ENCODE results near the gene PHRF1. TPM values are rescaled to one million over a fixed set of nuclear protein-coding genes. Genes with fewer than 3 reads are reported as not detected.
"Not testable (repeated sequence)": the region's sequence is repeated elsewhere in the genome, so short reads cannot be mapped to it uniquely, and the experiment has no call there.

Gene PHRF1
- total RNA-seq, 2 experiments from 2014 or later = 60.2 to 62.0 TPM

GRCh38 chr11:638631-639331 lies 62.5 kb downstream of the PHRF1 start:
- peaks cover 9% of the 10 kb centered on the region for H3K4me1 Mint-ChIP-seq
- ATAC-seq (no peak), DNase-seq (no peak)
- H3K27me3 Mint-ChIP-seq = peaks cover 38% of the 10 kb centered on the region
- CTCF ChIA-PET = interaction anchor here (1.5 kb wide), 1 partner anchor 84 kb away, joined by 3 read pairs; no protein-coding TSS in a partner anchor
- no peaks in the 10 kb centered on the region for H3K36me3 Mint-ChIP-seq
- H3K4me3 Mint-ChIP-seq = no peak overlapping the region
- H3K9me3 Mint-ChIP-seq (ENCODE audit: low read depth) = no peaks in the 10 kb centered on the region
- H3K27ac Mint-ChIP-seq = no peak overlapping the region

DNA sequence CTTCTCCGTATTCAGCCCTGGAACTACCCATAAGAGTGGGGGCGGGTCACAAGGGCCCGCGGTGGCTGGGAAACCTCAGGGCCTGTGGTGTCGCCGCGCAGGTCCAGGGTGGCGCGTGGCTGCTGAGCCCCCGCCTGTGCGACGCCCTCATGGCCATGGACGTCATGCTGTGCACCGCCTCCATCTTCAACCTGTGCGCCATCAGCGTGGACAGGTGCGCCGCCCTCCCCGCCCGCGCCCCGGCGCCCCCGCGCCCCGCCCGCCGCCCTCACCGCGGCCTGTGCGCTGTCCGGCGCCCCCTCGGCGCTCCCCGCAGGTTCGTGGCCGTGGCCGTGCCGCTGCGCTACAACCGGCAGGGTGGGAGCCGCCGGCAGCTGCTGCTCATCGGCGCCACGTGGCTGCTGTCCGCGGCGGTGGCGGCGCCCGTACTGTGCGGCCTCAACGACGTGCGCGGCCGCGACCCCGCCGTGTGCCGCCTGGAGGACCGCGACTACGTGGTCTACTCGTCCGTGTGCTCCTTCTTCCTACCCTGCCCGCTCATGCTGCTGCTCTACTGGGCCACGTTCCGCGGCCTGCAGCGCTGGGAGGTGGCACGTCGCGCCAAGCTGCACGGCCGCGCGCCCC lies 63.2 kb downstream of the PHRF1 start:
- CTCF ChIA-PET = no interaction called here

DNA sequence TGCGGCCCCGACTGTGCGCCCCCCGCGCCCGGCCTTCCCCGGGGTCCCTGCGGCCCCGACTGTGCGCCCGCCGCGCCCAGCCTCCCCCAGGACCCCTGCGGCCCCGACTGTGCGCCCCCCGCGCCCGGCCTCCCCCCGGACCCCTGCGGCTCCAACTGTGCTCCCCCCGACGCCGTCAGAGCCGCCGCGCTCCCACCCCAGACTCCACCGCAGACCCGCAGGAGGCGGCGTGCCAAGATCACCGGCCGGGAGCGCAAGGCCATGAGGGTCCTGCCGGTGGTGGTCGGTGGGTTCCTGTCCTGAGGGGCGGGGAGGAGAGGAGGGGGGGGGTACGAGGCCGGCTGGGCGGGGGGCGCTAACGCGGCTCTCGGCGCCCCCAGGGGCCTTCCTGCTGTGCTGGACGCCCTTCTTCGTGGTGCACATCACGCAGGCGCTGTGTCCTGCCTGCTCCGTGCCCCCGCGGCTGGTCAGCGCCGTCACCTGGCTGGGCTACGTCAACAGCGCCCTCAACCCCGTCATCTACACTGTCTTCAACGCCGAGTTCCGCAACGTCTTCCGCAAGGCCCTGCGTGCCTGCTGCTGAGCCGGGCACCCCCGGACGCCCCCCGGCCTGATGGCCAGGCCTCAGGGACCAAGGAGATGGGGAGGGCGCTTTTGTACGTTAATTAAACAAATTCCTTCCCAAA lies 63.9 kb downstream of the PHRF1 start:
- no peak overlapping the region for H3K4me3 Mint-ChIP-seq
- ATAC-seq = no peak
- H3K36me3 Mint-ChIP-seq = no peaks in the 10 kb centered on the region
- peaks cover 9% of the 10 kb centered on the region for H3K4me1 Mint-ChIP-seq
- no peaks in the 10 kb centered on the region for H3K9me3 Mint-ChIP-seq (ENCODE audit: low read depth)
- no peak for DNase-seq
- H3K27ac Mint-ChIP-seq = no peak overlapping the region
- CTCF ChIA-PET = interaction anchor here (0.8 kb wide), 1 partner anchor 82 kb away, joined by 3 read pairs; no protein-coding TSS in a partner anchor
- peaks cover 32% of the 10 kb centered on the region for H3K27me3 Mint-ChIP-seq

More for the DNA sequence above, 63.2 kb downstream of the PHRF1 start:
- Mint-ChIP-seq H3K4me1 (peaks cover 9% of the 10 kb centered on the region), H3K9me3 (ENCODE audit: low read depth) (no peaks in the 10 kb centered on the region), H3K36me3 (no peaks in the 10 kb centered on the region), H3K27me3 (peaks cover 38% of the 10 kb centered on the region), H3K27ac (no peak overlapping the region), H3K4me3 (no peak overlapping the region)
- DNase-seq = no peak
- no peak for ATAC-seq

DNA sequence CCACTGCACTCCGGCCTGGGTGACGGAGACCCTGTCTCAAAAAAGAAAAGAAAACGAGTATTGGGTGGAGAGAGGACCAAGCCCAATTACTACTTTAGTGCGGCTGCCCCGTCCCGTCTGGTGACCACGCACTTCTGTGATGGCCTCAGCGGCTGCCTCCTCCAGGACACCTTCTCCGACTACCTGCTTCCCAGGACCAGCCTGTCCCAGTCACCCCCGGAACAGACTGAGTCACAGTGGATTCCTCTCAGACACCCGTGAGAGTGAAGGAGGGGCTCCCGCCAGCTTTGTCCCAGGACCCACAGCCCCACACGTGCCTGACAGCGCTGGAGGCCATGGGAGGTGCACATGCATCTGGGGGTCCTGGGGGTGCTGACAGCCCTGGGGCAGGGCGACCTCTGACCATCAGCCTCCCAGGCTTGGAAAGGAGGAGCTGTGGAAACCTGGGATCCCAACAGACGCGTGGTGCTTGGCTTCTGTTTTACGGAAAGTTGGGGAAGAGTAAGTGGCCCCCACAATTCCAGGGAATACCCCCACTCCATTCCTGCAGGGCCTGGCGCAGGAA lies 65.6 kb downstream of the PHRF1 start:
- Mint-ChIP-seq H3K27me3 (peaks cover 23% of the 10 kb centered on the region), H3K4me3 (no peak overlapping the region)
- CTCF ChIA-PET = interaction anchor here (1.0 kb wide), 1 partner anchor 24 kb away, joined by 3 read pairs; no protein-coding TSS in a partner anchor

GRCh38 chr11:643366-643765 lies 67.1 kb downstream of the PHRF1 start:
- Mint-ChIP-seq H3K9me3 (ENCODE audit: low read depth) (no peaks in the 10 kb centered on the region), H3K4me3 (no peak overlapping the region), H3K27ac (no peak overlapping the region), H3K27me3 (peaks cover 12% of the 10 kb centered on the region), H3K36me3 (peaks cover 2% of the 10 kb centered on the region), H3K4me1 (peaks cover 2% of the 10 kb centered on the region)
- CTCF ChIA-PET = no interaction called here
- no peak for ATAC-seq
- DNase-seq = no peak

More for the DNA sequence above, 65.6 kb downstream of the PHRF1 start:
- ATAC-seq (no peak), DNase-seq (no peak)
- H3K9me3 Mint-ChIP-seq (ENCODE audit: low read depth) = no peaks in the 10 kb centered on the region
- no peaks in the 10 kb centered on the region for H3K36me3 Mint-ChIP-seq
- H3K27ac Mint-ChIP-seq = no peak overlapping the region
- H3K4me1 Mint-ChIP-seq = peaks cover 7% of the 10 kb centered on the region

- peaks cover 2% of the 10 kb centered on the region for H3K4me1 Mint-ChIP-seq
- H3K4me3 Mint-ChIP-seq = no peak overlapping the region
- no peak overlapping the region for H3K27ac Mint-ChIP-seq
- peaks cover 2% of the 10 kb centered on the region for H3K36me3 Mint-ChIP-seq
- DNase-seq = no peak
- H3K27me3 Mint-ChIP-seq = peaks cover 5% of the 10 kb centered on the region
- ATAC-seq = no peak
- H3K9me3 Mint-ChIP-seq (ENCODE audit: low read depth) = no peaks in the 10 kb centered on the region
- CTCF ChIA-PET = no interaction called here
Measured at GRCh38 chr11:643849-644738, 67.8 kb downstream of the PHRF1 start.

DNA sequence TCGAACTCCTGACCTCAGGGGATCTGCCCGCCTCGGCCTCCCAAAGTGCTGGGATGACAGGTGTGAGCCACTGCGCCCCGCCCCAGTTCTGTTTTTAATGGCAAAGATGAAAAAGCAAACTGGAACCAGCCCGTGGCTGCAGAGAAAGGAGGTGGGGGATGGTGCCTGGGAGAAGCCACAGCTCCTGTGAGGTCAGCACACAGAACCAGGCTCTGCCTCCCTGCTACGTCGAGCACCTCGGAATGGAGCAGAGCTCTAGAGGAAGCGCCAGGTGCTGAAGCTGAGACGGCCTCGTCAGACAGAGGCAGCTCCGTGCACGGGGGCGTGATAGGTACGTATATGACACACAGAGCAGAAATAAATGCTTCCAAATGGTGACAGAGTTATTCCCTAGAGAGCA lies 69.3 kb downstream of the PHRF1 start:
- no peaks in the 10 kb centered on the region for H3K4me1 Mint-ChIP-seq
- peaks cover under 1% of the 10 kb centered on the region for H3K27me3 Mint-ChIP-seq
- CTCF ChIA-PET = no interaction called here
- ATAC-seq (no peak), DNase-seq (no peak)
- H3K4me3 Mint-ChIP-seq = no peak overlapping the region
- H3K36me3 Mint-ChIP-seq = peaks cover 2% of the 10 kb centered on the region
- H3K27ac Mint-ChIP-seq = no peak overlapping the region
- H3K9me3 Mint-ChIP-seq (ENCODE audit: low read depth) = no peaks in the 10 kb centered on the region

GRCh38 chr11:646214-646613 lies 69.9 kb downstream of the PHRF1 start:
- ATAC-seq (no peak), DNase-seq (no peak)
- no peaks in the 10 kb centered on the region for H3K27me3 Mint-ChIP-seq
- no peak overlapping the region for H3K27ac Mint-ChIP-seq
- no peaks in the 10 kb centered on the region for H3K9me3 Mint-ChIP-seq (ENCODE audit: low read depth)
- no peaks in the 10 kb centered on the region for H3K4me1 Mint-ChIP-seq
- H3K36me3 Mint-ChIP-seq = peaks cover 2% of the 10 kb centered on the region
- no peak overlapping the region for H3K4me3 Mint-ChIP-seq
- CTCF ChIA-PET = interaction anchor here (0.9 to 1.0 kb wide), 2 partner anchors 77 to 92 kb away, joined by 3 read pairs; no protein-coding TSS in a partner anchor

GRCh38 chr11:647672-648158 lies 71.4 kb downstream of the PHRF1 start:
- ATAC-seq; CTCF ChIA-PET; DNase-seq; H3K27me3 Mint-ChIP-seq; H3K4me3 Mint-ChIP-seq; H3K36me3 Mint-ChIP-seq; H3K27ac Mint-ChIP-seq; H3K4me1 Mint-ChIP-seq; H3K9me3 Mint-ChIP-seq (ENCODE audit: low read depth): not testable (repeated sequence)

DNA sequence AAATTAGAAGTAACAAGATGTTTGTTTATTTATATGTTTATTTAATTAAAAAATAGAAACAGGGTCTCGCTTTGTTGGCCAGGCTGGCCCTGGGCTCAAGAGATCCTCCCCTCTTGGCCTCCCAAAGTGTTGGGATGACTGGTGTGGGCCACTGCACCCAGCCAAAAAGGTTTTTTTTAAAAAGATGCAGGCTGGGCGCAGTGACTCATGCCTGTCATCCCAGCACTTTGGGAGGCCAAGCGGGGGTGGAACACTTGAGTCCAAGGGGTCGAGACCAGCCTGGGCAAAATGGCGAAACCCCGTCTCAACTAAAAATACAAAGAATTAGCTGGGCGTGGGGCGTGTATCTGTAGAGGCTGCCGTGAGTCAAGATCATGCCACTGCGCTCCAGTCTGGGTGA lies 74.2 kb downstream of the PHRF1 start:
- Mint-ChIP-seq H3K4me1 (no peaks in the 10 kb centered on the region), H3K27ac (no peak overlapping the region), H3K27me3 (no peaks in the 10 kb centered on the region), H3K36me3 (peaks cover 2% of the 10 kb centered on the region), H3K9me3 (ENCODE audit: low read depth) (no peaks in the 10 kb centered on the region), H3K4me3 (no peak overlapping the region)
- CTCF ChIA-PET = no interaction called here
- no peak for ATAC-seq
- no peak for DNase-seq

DNA sequence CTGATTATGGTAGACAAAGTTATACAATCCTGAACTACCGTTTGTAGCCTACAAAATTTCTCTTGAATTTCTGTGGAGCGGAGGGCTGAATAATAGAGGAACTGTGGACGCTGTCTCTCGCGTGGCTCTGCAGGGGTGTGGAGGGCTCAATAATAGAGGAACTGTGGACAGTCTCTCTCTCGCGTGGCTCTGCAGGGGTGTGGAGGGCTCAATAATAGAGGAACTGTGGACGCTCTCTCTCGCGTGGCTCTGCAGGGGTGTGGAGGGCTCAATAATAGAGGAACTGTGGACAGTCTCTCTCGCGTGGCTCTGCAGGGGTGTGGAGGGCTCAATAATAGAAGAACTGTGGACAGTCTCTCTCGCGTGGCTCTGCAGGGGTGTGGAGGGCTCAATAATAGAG lies 76.9 kb downstream of the PHRF1 start:
- not testable (repeated sequence) for H3K36me3 Mint-ChIP-seq; H3K4me3 Mint-ChIP-seq; H3K9me3 Mint-ChIP-seq (ENCODE audit: low read depth); H3K27me3 Mint-ChIP-seq; DNase-seq; H3K27ac Mint-ChIP-seq; ATAC-seq; H3K4me1 Mint-ChIP-seq
- CTCF ChIA-PET = interaction anchor here (0.7 kb wide), 1 partner anchor 69 kb away, joined by 3 read pairs; no protein-coding TSS in a partner anchor

- no peak overlapping the region for H3K27ac Mint-ChIP-seq
- no peak for DNase-seq
- CTCF ChIA-PET = no interaction called here
Measured at GRCh38 chr11:653837-654236, 77.6 kb downstream of the PHRF1 start.

More at GRCh38 chr11:653837-654236, 77.6 kb downstream of the PHRF1 start:
- Mint-ChIP-seq H3K9me3 (ENCODE audit: low read depth) (no peaks in the 10 kb centered on the region), H3K27me3 (no peaks in the 10 kb centered on the region), H3K36me3 (no peaks in the 10 kb centered on the region), H3K4me3 (no peak overlapping the region), H3K4me1 (no peaks in the 10 kb centered on the region)
- no peak for ATAC-seq

Data from activated CD8-positive, alpha-beta memory T cell treated with anti-CD3 and anti-CD28 coated beads, Interleukin-2, amount 10 ng/mL, durations not matched to agents 7 days and 5 days (primary cell).